Tibial nerve (tissue), 4 donors: Measurements from ENCODE around the gene R3HDM4. TPM values are rescaled to one million over a fixed set of nuclear protein-coding genes. Genes with fewer than 3 reads are reported as not detected.

ENCODE experiments used
- DNase-seq, 2 donors: peaks; one replicate each; pipeline ENCODE4 v3.0.0-alpha.2; 2019; ENCODE audit warnings: low spot score in 2 of 2
- H3K27ac ChIP-seq, 4 donors: fragments of 200-600 bp; sonication (generic) in 3 of 4; one replicate each; pipeline ENCODE4 v1.5.1; 2017 to 2019; ENCODE audit warnings: mild to moderate bottlenecking in 1 of 4
- H3K27me3 ChIP-seq, 2 donors: fragments of 200-600 bp; sonication (generic) in 1 of 2; one replicate each; pipeline versions ENCODE4 v1.5.1 to v1.6.0; 2017 to 2019
- H3K36me3 ChIP-seq, 3 donors: fragments of 200-600 bp; sonication (generic); one replicate each; pipeline ENCODE4 v1.5.1; 2018 to 2019
- H3K4me1 ChIP-seq, 4 donors: fragments of 200-600 bp; sonication (generic) in 3 of 4; one replicate each; pipeline ENCODE4 v1.5.1; 2017 to 2019
- H3K4me3 ChIP-seq, 4 donors: fragments of 200-600 bp; sonication (generic) in 3 of 4; one replicate each; pipeline ENCODE4 v1.5.1; 2017 to 2019; ENCODE audit warnings: mild to moderate bottlenecking in 1 of 4, moderate library complexity in 1 of 4
- H3K9me3 ChIP-seq, 4 donors: fragments of 200-600 bp; sonication (generic) in 3 of 4; one replicate each; pipeline ENCODE4 v1.5.1; 2017 to 2019
- CTCF ChIP-seq, 5 experiments: fragments of 200-600 bp in 3 of 5; fragments of 450-650 bp in 2 of 5; sonication (generic) in 3 of 5; IDR thresholded peaks; one replicate each; pipeline ENCODE4 v1.5.1; 2016 to 2019; ENCODE audit warnings: antibody characterized with exemption in 5 of 5, mild to moderate bottlenecking in 3 of 5, moderate library complexity in 2 of 5
- EP300 ChIP-seq, 2 donors: sonication (generic); formaldehyde crosslinking; IDR thresholded peaks; one replicate each; pipeline ENCODE4 v1.6.1; 2017; ENCODE audit warnings: antibody characterized with exemption in 2 of 2, mild to moderate bottlenecking in 1 of 2
- POLR2A ChIP-seq, 2 donors: fragments of 450-650 bp; IDR thresholded peaks; one replicate each; pipeline ENCODE4 v1.6.1; 2017; ENCODE audit warnings: antibody characterized with exemption in 2 of 2, mild to moderate bottlenecking in 2 of 2, moderate library complexity in 2 of 2
- WGBS, 2 donors: methylation state at CpG; one replicate each; pipeline ENCODE4 v1.1.5; 2018; 5-methylcytosine and 5-hydroxymethylcytosine counted together
- total RNA-seq, 4 donors: library from RNA; depleted of rRNA; stranded (reverse); fragments of >200 nt; gene quantifications; one replicate each; pipeline ENCODE4 v1.1.0, GENCODE V29; 2016

R3HDM4 gene
- total RNA-seq, 4 donors from 2014 or later = 30.2 to 47.7 (median 37.6) TPM

GRCh38 chr19:900043-900301 lies 13.0 kb downstream of the R3HDM4 start:
- H3K4me1 ChIP-seq = peaks cover 0 to 6% (median 0%) of the 10 kb centered on the region in 4 donors
- peaks cover 0 to 49% (median 0%) of the 10 kb centered on the region in 3 donors for H3K36me3 ChIP-seq
- H3K4me3 ChIP-seq = no peak overlapping the region
- H3K27ac ChIP-seq = no peak overlapping the region
- H3K27me3 ChIP-seq = no peaks in the 10 kb centered on the region
- TF ChIP-seq POLR2A (IDR thresholded peaks at IDR 0.05) (no peak), CTCF (IDR thresholded peaks at IDR 0.05) (no peak)
- 87 to 91% methylated on average over 15 of the region's 15 CpGs for WGBS, 2 donors
- no peak for DNase-seq
- H3K9me3 ChIP-seq = no peaks in the 10 kb centered on the region

GRCh38 chr19:899336-900042 lies 13.5 kb downstream of the R3HDM4 start:
- H3K27ac ChIP-seq = no peak overlapping the region
- 87 to 89% methylated on average over 20 to 27 of the region's 32 CpGs for WGBS, 2 donors
- peaks cover 0 to 47% (median 0%) of the 10 kb centered on the region in 3 donors for H3K36me3 ChIP-seq
- no peak for DNase-seq
- no peaks in the 10 kb centered on the region for H3K9me3 ChIP-seq
- peaks cover 0 to 6% (median 0%) of the 10 kb centered on the region in 4 donors for H3K4me1 ChIP-seq
- TF ChIP-seq EP300 (IDR thresholded peaks at IDR 0.05) = no peak
- TF ChIP-seq POLR2A (IDR thresholded peaks at IDR 0.05) = no peak
- TF ChIP-seq CTCF (IDR thresholded peaks at IDR 0.05) = no peak
- H3K4me3 ChIP-seq = no peak overlapping the region
- H3K27me3 ChIP-seq = no peaks in the 10 kb centered on the region

- H3K9me3 ChIP-seq = no peaks in the 10 kb centered on the region
- no peak for DNase-seq
- H3K4me1 ChIP-seq = peaks cover 0 to 8% (median 0%) of the 10 kb centered on the region in 4 donors
- TF ChIP-seq CTCF (IDR thresholded peaks at IDR 0.05) = no peak
- TF ChIP-seq EP300 (IDR thresholded peaks at IDR 0.05) = no peak
- no peak for TF ChIP-seq POLR2A (IDR thresholded peaks at IDR 0.05)
- H3K27me3 ChIP-seq = no peaks in the 10 kb centered on the region
- H3K27ac ChIP-seq = no peak overlapping the region
- no peak overlapping the region for H3K4me3 ChIP-seq
- 68 to 77% methylated on average over 20 of the region's 20 CpGs for WGBS, 2 donors
- peaks cover 0 to 41% (median 0%) of the 10 kb centered on the region in 3 donors for H3K36me3 ChIP-seq
Measured at GRCh38 chr19:898663-899062, 14.4 kb downstream of the R3HDM4 start.

GRCh38 chr19:897442-898039 lies 15.5 kb downstream of the R3HDM4 start:
- WGBS, 2 donors = 89% methylated on average over 19 to 26 of the region's 26 CpGs
- Histone ChIP-seq H3K27ac (no peak overlapping the region), H3K4me1 (peaks cover 0 to 5% (median 0%) of the 10 kb centered on the region in 4 donors), H3K4me3 (no peak overlapping the region), H3K36me3 (peaks cover 0 to 41% (median 0%) of the 10 kb centered on the region in 3 donors), H3K9me3 (no peaks in the 10 kb centered on the region), H3K27me3 (no peaks in the 10 kb centered on the region)
- DNase-seq = no peak
- no peak for TF ChIP-seq CTCF (IDR thresholded peaks at IDR 0.05)
- no peak for TF ChIP-seq POLR2A (IDR thresholded peaks at IDR 0.05)
- TF ChIP-seq EP300 (IDR thresholded peaks at IDR 0.05) = no peak

GRCh38 chr19:896999-897398 lies 16.0 kb downstream of the R3HDM4 start:
- Histone ChIP-seq H3K9me3 (no peaks in the 10 kb centered on the region), H3K36me3 (peaks cover 0 to 41% (median 0%) of the 10 kb centered on the region in 3 donors), H3K27ac (no peak overlapping the region), H3K4me3 (no peak overlapping the region), H3K4me1 (peaks cover 0 to 8% (median 2%) of the 10 kb centered on the region in 4 donors), H3K27me3 (no peaks in the 10 kb centered on the region)
- DNase-seq = no peak
- WGBS, 2 donors = 89 to 96% methylated on average over 11 of the region's 11 CpGs
- TF ChIP-seq CTCF (IDR thresholded peaks at IDR 0.05) (no peak), POLR2A (IDR thresholded peaks at IDR 0.05) (no peak), EP300 (IDR thresholded peaks at IDR 0.05) (no peak)
